K562 (cell line): Measurements from ENCODE around the gene SP140L. TPM values are rescaled to one million over a fixed set of nuclear protein-coding genes. Genes with fewer than 3 reads are reported as not detected.

Source experiments
- ATAC-seq: fragments of 200-7000 bp; cut with Tn5 transposase; 3 replicates; pipeline ENCODE4 v1.9.1; 2020; ENCODE audit warnings: moderate library complexity
- BruUV-seq: library from RNA; stranded (reverse); fragments of 400-500 nt; replicated peaks from 2 replicates; lab custom pipeline; 2021; lab: Mats Ljungman, UMichigan
- CTCF ChIA-PET: fragments of 300-600 bp; formaldehyde crosslinking; extraction: SDS; loops from one replicate; lab custom pipeline; 2021; ENCODE audit warnings: low intra/inter-chr PET ratio; lab: Yijun Ruan, JAX
- POLR2A ChIA-PET: fragments of 300-600, 350-650 bp; sonication (Branson Sonifier 250); formaldehyde crosslinking; extraction: SDS; loops from one replicate; lab custom pipeline; 2021; ENCODE audit warnings: antibody characterized with exemption, inconsistent platforms; lab: Yijun Ruan, JAX
- DNase-seq, 4 experiments: peaks; one replicate each; pipeline versions ENCODE4 v3.0.0 to v3.0.0-alpha.2; 2011 to 2018; ENCODE audit warnings: low spot score in 3 of 4, mixed read lengths in 3 of 4; ENCODE audit errors: extremely low read depth in 1 of 4
- FAIRE-seq: peaks from 2 replicates; lab custom pipeline; 2011; peaks lifted over from hg19 to GRCh38; lab: Jason Lieb, UNC
- H2AFZ ChIP-seq: 2 replicates; pipeline ENCODE4 v1.6.0; 2011; ENCODE audit warnings: low read depth, low read length, control low read depth, inconsistent platforms
- H3K27ac ChIP-seq: fragments of 200-600 bp; 3 replicates; pipeline ENCODE4 v1.8.0; 2011; ENCODE audit warnings: low read depth, mild to moderate bottlenecking, control low read depth, inconsistent platforms, low read length, moderate library complexity, mixed read lengths; ENCODE audit errors: extremely low read depth
- H3K27me3 ChIP-seq, 2 experiments: fragments of 300-600 bp in 1 of 2; 2 replicates in 1 of 2; 3 replicates in 1 of 2; pipeline versions ENCODE4 v1.6.0 to v1.8.0; 2011; ENCODE audit warnings: inconsistent platforms in 2 of 2, low read length in 2 of 2, mild to moderate bottlenecking in 1 of 2, mixed read lengths in 1 of 2, moderate library complexity in 1 of 2; ENCODE audit not compliant: control insufficient read depth in 2 of 2, insufficient read depth in 2 of 2
- H3K36me3 ChIP-seq: fragments of 300-600 bp; 3 replicates; pipeline ENCODE4 v1.8.0; 2011; ENCODE audit warnings: mild to moderate bottlenecking, low read length, inconsistent platforms; ENCODE audit not compliant: control insufficient read depth, insufficient read depth
- H3K4me1 ChIP-seq, 2 experiments: fragments of 200-600 bp in 1 of 2; replicated peaks in 1 of 2; 2 replicates in 1 of 2; 3 replicates in 1 of 2; pipeline versions ENCODE4 v1.5.1 to v1.8.0; 2011; ENCODE audit warnings: inconsistent platforms in 2 of 2, low read length in 2 of 2, mild to moderate bottlenecking in 1 of 2, mixed read lengths in 1 of 2, moderate library complexity in 1 of 2; ENCODE audit not compliant: control insufficient read depth in 2 of 2, insufficient read depth in 2 of 2
- H3K4me2 ChIP-seq: 2 replicates; pipeline ENCODE4 v1.6.1; 2011; ENCODE audit warnings: low read length, control low read depth, inconsistent platforms, mixed read lengths; ENCODE audit not compliant: insufficient read depth
- H3K4me3 ChIP-seq: fragments of 200-600 bp; sonication (generic), shearing (Covaris generic); 2 replicates; pipeline ENCODE4 v1.5.1; 2016; ENCODE audit warnings: control low read depth, inconsistent platforms
- H3K79me2 ChIP-seq: fragments of 200-600 bp; 3 replicates; pipeline ENCODE4 v1.8.0; 2011; ENCODE audit warnings: low read length, inconsistent platforms; ENCODE audit not compliant: control insufficient read depth, insufficient read depth
- H3K9ac ChIP-seq, 2 experiments: 2 replicates each; pipeline versions ENCODE4 v1.6.0 to v1.6.1; 2011; ENCODE audit warnings: low read depth in 2 of 2, low read length in 2 of 2, control low read depth in 1 of 2, inconsistent platforms in 1 of 2, mild to moderate bottlenecking in 1 of 2, mixed read lengths in 1 of 2; ENCODE audit not compliant: insufficient read depth in 1 of 2
- H3K9me1 ChIP-seq: one replicate; pipeline ENCODE4 v1.6.0; 2011; ENCODE audit warnings: inconsistent platforms, mild to moderate bottlenecking, low read length, moderate library complexity; ENCODE audit not compliant: control insufficient read depth, insufficient read depth
- H3K9me3 ChIP-seq: replicated peaks from 2 replicates; pipeline ENCODE4 v1.5.1; 2011; ENCODE audit warnings: low read depth, low read length, inconsistent platforms; ENCODE audit not compliant: control insufficient read depth, insufficient read depth
- H4K20me1 ChIP-seq: replicated peaks from 2 replicates; pipeline ENCODE4 v1.6.1; 2011; ENCODE audit warnings: low read length, inconsistent platforms, mixed read lengths; ENCODE audit not compliant: control insufficient read depth, insufficient read depth
- BMI1 ChIP-seq: fragments of 150-350 bp; IDR thresholded peaks from 2 replicates; pipeline ENCODE4 v1.6.1; 2014; ENCODE audit warnings: low read length
- BRCA1 ChIP-seq, 2 experiments: fragments of 450-650 bp in 1 of 2; sonication (generic) in 1 of 2; formaldehyde crosslinking in 1 of 2; IDR thresholded peaks; 2 replicates each; pipeline versions ENCODE4 v1.5.0 to v1.6.1; 2017 to 2020; ENCODE audit warnings: mild to moderate bottlenecking in 1 of 2, missing genetic modification reagents in 1 of 2
- BRF2 ChIP-seq: IDR thresholded peaks from 3 replicates; pipeline ENCODE4 v1.6.1; 2011; ENCODE audit warnings: borderline replicate concordance, mild to moderate bottlenecking; ENCODE audit not compliant: insufficient read length, insufficient read depth
- CTBP1 ChIP-seq: fragments of 450-650 bp; IDR thresholded peaks from 2 replicates; pipeline ENCODE4 v1.6.1; 2016; ENCODE audit warnings: borderline replicate concordance
- GABPA ChIP-seq: fragments of 200-800 bp; sonication (Bioruptor generic); conservative IDR thresholded peaks from 2 replicates; pipeline ENCODE4 v1.6.1; 2016; ENCODE audit warnings: low read depth, missing genetic modification characterization, missing compliant biosample characterization
- GTF2F1 ChIP-seq: IDR thresholded peaks from 2 replicates; pipeline ENCODE4 v1.6.1; 2011; ENCODE audit warnings: low read depth, low read length, improper control_type of control experiment
- HNRNPLL ChIP-seq: fragments of 200-400 bp; formaldehyde crosslinking; IDR thresholded peaks from 2 replicates; pipeline ENCODE4 v1.6.1; 2017; ENCODE audit warnings: low read length, low read depth, mild to moderate bottlenecking; ENCODE audit not compliant: poor library complexity, severe bottlenecking
- JUNB ChIP-seq: fragments of 450-650 bp; formaldehyde crosslinking; conservative IDR thresholded peaks from 2 replicates; pipeline ENCODE4 v1.4.0; 2020; ENCODE audit warnings: mild to moderate bottlenecking
- NFIX ChIP-seq: fragments of 250-450 bp; sonication (Bioruptor Pico); IDR thresholded peaks from 2 replicates; pipeline ENCODE4 v1.4.0; 2020; ENCODE audit warnings: low read depth, mild to moderate bottlenecking, moderate library complexity
- POLR2G ChIP-seq: fragments of 200-400 bp; formaldehyde crosslinking; IDR thresholded peaks from 2 replicates; pipeline ENCODE4 v1.6.1; 2017; ENCODE audit warnings: low read depth, mild to moderate bottlenecking, antibody characterized with exemption, low read length, moderate library complexity
- RUNX1 ChIP-seq: sonication (generic); IDR thresholded peaks from 2 replicates; pipeline ENCODE4 v1.6.1; 2016; ENCODE audit warnings: antibody characterized with exemption, low read depth
- TSC22D4 ChIP-seq: fragments of 450-650 bp; IDR thresholded peaks from 2 replicates; pipeline ENCODE4 v1.6.1; 2016; ENCODE audit warnings: missing genetic modification characterization, missing biosample characterization, control low read depth
- ZFX ChIP-seq: sonication (generic); formaldehyde crosslinking; IDR thresholded peaks from 2 replicates; pipeline ENCODE4 v1.8.0; 2022; ENCODE audit warnings: mild to moderate bottlenecking, missing genetic modification reagents, moderate library complexity
- ZNF644 ChIP-seq: fragments of 200-800 bp; sonication (Bioruptor generic); IDR thresholded peaks from 2 replicates; pipeline ENCODE4 v1.6.1; 2016; ENCODE audit warnings: low read depth, missing genetic modification characterization, missing compliant biosample characterization
- WGBS: fragments of 100-300 bp; shearing (Covaris generic); methylation state at CpG from one replicate; pipeline ENCODE4 v1.1.6; 2016; ENCODE audit warnings: low coverage, mixed read lengths; ENCODE audit not compliant: insufficient coverage; ENCODE audit errors: missing lambda C conversion rate; 5-methylcytosine and 5-hydroxymethylcytosine counted together
- in situ Hi-C: fragments of 300-500 bp; cut with MboI; formaldehyde crosslinking; loops from 4 replicates; pipeline ENCODE4 v1.15.0; 2018; ENCODE audit warnings: inconsistent platforms, mixed read lengths
- intact Hi-C: fragments of 100-400 bp; cut with micrococcal nuclease; formaldehyde crosslinking; loops from 2 replicates; pipeline ENCODE4 v1.14.2; 2022
- polyA plus RNA-seq, 8 experiments: library from polyadenylated mRNA; depleted of rRNA in 4 of 8; stranded (reverse) in 5 of 8; unstranded in 3 of 8; fragments of >200 nt; fragmentation: Nextera tagmentation in 2 of 8; fragmentation: Illumina TruSeq in 1 of 8; extraction: Ambion mirVana in 2 of 8; extraction: Trizol in 1 of 8; gene quantifications; 2 replicates each; pipeline versions ENCODE4 v1.2.1 to v1.2.3, GENCODE V29; 2011 to 2014; ENCODE audit warnings: inconsistent platforms in 1 of 8, missing spikeins in 1 of 8
- total RNA-seq, 7 experiments: library from RNA; depleted of rRNA in 6 of 7; stranded (reverse); fragments of >200 nt in 6 of 7; fragmentation: Illumina TruSeq in 2 of 7; extraction: Trizol in 2 of 7; gene quantifications; 2 replicates each; pipeline versions ENCODE4 v1.2.1 to v1.2.3, GENCODE V29; 2011 to 2021; ENCODE audit warnings: low replicate concordance in 1 of 7
- TF ChIP-seq, protein P1 (sequence below): fragments of 250-450 bp; sonication (Bioruptor Pico); IDR thresholded peaks from 2 replicates; pipeline ENCODE4 v1.4.0; 2020; ENCODE audit warnings: mild to moderate bottlenecking, moderate library complexity
- TF ChIP-seq, protein P2 (sequence below): fragments of 250-450 bp; sonication (Bioruptor Pico); IDR thresholded peaks from 2 replicates; pipeline ENCODE4 v1.4.0; 2020; ENCODE audit warnings: mild to moderate bottlenecking, moderate library complexity

SP140L gene
- total and polyA plus RNA-seq, 9 of the 15 experiments (the other 6 are each of a cell fraction or from before 2014, with no cell fraction given), result 4.0 to 15.5 (median 11.3) TPM

DNA sequence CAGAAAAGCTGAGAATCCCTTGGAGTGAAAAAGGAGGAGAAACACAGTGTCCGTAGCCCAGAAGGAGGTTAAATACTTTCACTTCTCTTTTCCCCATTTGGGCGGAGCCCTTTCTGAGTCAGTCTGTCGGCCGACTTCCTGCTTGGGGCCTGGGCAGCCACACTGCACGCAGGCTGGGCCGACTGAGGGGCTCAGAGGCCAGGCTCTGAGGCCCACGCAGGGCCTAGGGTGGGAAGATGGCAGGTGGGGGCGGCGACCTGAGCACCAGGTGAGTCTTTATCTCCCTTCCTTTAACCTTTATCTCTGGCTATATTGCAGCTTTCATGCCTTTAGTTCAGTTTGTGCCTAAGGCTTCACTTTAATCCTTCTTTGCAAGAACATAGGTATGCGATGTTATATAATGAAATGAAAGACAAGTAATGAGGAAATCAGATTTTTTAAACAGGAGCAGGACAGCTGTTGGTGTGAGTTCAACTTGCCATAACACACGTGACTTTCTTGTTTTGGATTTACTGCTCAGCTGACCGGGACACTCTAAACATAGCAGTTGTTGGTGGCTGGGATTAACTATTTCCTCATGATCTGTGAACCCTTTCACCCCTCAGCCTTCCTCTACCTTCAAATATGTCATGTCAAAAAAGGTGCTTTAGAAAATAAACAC lies 89.2 kb downstream of the SP140L start, which contains the start of gene SP100:
SP100 (plus strand) TSS at position 141 of the 661 bp plus-strand sequence; CDS start at position 237, 96 bp downstream.
- H3K9me3 ChIP-seq, result no peaks in the 10 kb centered on the region
- H4K20me1 ChIP-seq, result no peaks in the 10 kb centered on the region
- BruUV-seq, result TSS peak; percentile 59
- peaks cover 48% of the 10 kb centered on the region for H3K79me2 ChIP-seq
- CTCF ChIA-PET, result no interaction called here
- H3K4me3 ChIP-seq, result peak within 1 kb of the TSS; percentile 58
- peak within 1 kb of the TSS; percentile 93 for H2AFZ ChIP-seq
- POLR2A ChIA-PET, result interaction anchor here (0.7 to 0.9 kb wide), 2 partner anchors 8 to 298 kb away, joined by 3 read pairs; no protein-coding TSS in a partner anchor
- 0% methylated on average over 8 of the region's 12 CpGs for WGBS
- peaks cover 14 to 23% of the 10 kb centered on the region in 2 experiments; a peak in 4 of 5 replicates for H3K4me1 ChIP-seq
- ATAC-seq, result peak; percentile 81
- peak within 1 kb of the TSS; percentile 90 for H3K27ac ChIP-seq
- peak; percentile 34 to 81 (median 44) for DNase-seq
- no peaks in the 10 kb centered on the region for H3K9me1 ChIP-seq
- in situ Hi-C loops (no loop called here), intact Hi-C loops (loop anchor here (2.0 to 10.0 kb wide), 3 partner anchors 25 to 299 kb away; partner anchors contain the start of gene CAB39)
- H3K36me3 ChIP-seq, result no peaks in the 10 kb centered on the region; the same call in 2 of the 3 replicates
- H3K4me2 ChIP-seq, result peak within 1 kb of the TSS; percentile 91
- peak within 1 kb of the TSS; percentile 85 to 91 for H3K9ac ChIP-seq
- no peaks in the 10 kb centered on the region for H3K27me3 ChIP-seq
- peak; percentile 72 for FAIRE-seq
- peak; percentile 84 for TF ChIP-seq POLR2G
- TF ChIP-seq, protein P1, sequence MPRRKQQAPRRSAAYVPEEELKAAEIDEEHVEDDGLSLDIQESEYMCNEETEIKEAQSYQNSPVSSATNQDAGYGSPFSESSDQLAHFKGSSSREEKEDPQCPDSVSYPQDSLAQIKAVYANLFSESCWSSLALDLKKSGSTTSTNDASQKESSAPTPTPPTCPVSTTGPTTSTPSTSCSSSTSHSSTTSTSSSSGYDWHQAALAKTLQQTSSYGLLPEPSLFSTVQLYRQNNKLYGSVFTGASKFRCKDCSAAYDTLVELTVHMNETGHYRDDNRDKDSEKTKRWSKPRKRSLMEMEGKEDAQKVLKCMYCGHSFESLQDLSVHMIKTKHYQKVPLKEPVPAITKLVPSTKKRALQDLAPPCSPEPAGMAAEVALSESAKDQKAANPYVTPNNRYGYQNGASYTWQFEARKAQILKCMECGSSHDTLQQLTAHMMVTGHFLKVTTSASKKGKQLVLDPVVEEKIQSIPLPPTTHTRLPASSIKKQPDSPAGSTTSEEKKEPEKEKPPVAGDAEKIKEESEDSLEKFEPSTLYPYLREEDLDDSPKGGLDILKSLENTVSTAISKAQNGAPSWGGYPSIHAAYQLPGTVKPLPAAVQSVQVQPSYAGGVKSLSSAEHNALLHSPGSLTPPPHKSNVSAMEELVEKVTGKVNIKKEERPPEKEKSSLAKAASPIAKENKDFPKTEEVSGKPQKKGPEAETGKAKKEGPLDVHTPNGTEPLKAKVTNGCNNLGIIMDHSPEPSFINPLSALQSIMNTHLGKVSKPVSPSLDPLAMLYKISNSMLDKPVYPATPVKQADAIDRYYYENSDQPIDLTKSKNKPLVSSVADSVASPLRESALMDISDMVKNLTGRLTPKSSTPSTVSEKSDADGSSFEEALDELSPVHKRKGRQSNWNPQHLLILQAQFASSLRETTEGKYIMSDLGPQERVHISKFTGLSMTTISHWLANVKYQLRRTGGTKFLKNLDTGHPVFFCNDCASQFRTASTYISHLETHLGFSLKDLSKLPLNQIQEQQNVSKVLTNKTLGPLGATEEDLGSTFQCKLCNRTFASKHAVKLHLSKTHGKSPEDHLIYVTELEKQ (CRISPR knock-in tag), result no peak
- TF ChIP-seq NFIX, result no peak
- no peak for TF ChIP-seq TSC22D4 (tag)
- no peak for TF ChIP-seq RUNX1
- peak; percentile 94 for TF ChIP-seq ZFX (CRISPR knock-in tag)
- TF ChIP-seq, protein P2, sequence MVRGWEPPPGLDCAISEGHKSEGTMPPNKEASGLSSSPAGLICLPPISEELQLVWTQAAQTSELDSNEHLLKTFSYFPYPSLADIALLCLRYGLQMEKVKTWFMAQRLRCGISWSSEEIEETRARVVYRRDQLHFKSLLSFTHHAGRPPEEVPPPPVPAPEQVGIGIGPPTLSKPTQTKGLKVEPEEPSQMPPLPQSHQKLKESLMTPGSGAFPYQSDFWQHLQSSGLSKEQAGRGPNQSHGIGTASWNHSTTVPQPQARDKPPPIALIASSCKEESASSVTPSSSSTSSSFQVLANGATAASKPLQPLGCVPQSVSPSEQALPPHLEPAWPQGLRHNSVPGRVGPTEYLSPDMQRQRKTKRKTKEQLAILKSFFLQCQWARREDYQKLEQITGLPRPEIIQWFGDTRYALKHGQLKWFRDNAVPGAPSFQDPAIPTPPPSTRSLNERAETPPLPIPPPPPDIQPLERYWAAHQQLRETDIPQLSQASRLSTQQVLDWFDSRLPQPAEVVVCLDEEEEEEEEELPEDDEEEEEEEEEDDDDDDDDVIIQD (CRISPR knock-in tag), result no peak
- TF ChIP-seq HNRNPLL, result no peak
- no peak for TF ChIP-seq GTF2F1
- TF ChIP-seq CTBP1, result no peak
- no peak for TF ChIP-seq BRF2
- TF ChIP-seq GABPA (tag), result peak; percentile 54; the same call in 1 of the 2 replicates
- TF ChIP-seq ZNF644 (tag), result no peak
- no peak for TF ChIP-seq BRCA1 (IDR thresholded peaks at IDR 0.05)
- no peak for TF ChIP-seq BRCA1 (CRISPR knock-in tag; IDR thresholded peaks at IDR 0.05)
- no peak for TF ChIP-seq JUNB (CRISPR knock-in tag)
- TF ChIP-seq BMI1, result no peak
